HepG2 (cell line): ENCODE data around the gene GATA5. TPM values are rescaled to one million over a fixed set of nuclear protein-coding genes. Genes with fewer than 3 reads are reported as not detected.

ENCODE experiments used
- CBX2 ChIP-seq, 2 experiments: fragments of 200-600 bp in 1 of 2; sonication (generic); formaldehyde crosslinking in 1 of 2; IDR thresholded peaks; 2 replicates each; pipeline versions ENCODE4 v1.7.0 to v1.8.1; 2018 to 2022; ENCODE audit warnings: low read depth in 2 of 2, low read length in 1 of 2, mild to moderate bottlenecking in 1 of 2, missing genetic modification reagents in 1 of 2
- FOXK1 ChIP-seq: sonication (generic); formaldehyde crosslinking; IDR thresholded peaks from 2 replicates; pipeline ENCODE4 v1.4.0; 2020; ENCODE audit warnings: low read depth, missing genetic modification reagents, borderline replicate concordance
- HMGXB3 ChIP-seq: sonication (generic); formaldehyde crosslinking; IDR thresholded peaks from 2 replicates; pipeline ENCODE4 v1.4.0; 2020; ENCODE audit warnings: missing genetic modification reagents, borderline replicate concordance
- HOXD1 ChIP-seq: sonication (generic); formaldehyde crosslinking; IDR thresholded peaks from 2 replicates; pipeline ENCODE4 v1.5.0; 2020; ENCODE audit warnings: missing genetic modification reagents
- KLF16 ChIP-seq, 2 experiments: sonication (generic) in 1 of 2; formaldehyde crosslinking in 1 of 2; IDR thresholded peaks; 2 replicates each; pipeline versions ENCODE4 v1.6.1 to v1.8.0; 2016 to 2023; ENCODE audit warnings: missing genetic modification reagents in 2 of 2, missing compliant biosample characterization in 1 of 2
- MTF2 ChIP-seq: sonication (generic); formaldehyde crosslinking; IDR thresholded peaks from 2 replicates; pipeline ENCODE4 v1.5.0; 2020; ENCODE audit warnings: missing genetic modification reagents, borderline replicate concordance
- MXD4 ChIP-seq: IDR thresholded peaks from 2 replicates; pipeline ENCODE4 v1.6.1; 2016; ENCODE audit warnings: mild to moderate bottlenecking, missing biosample characterization, missing genetic modification reagents
- MYC ChIP-seq: sonication (generic); formaldehyde crosslinking; IDR thresholded peaks from 2 replicates; pipeline ENCODE4 v1.9.0; 2021; ENCODE audit warnings: missing genetic modification reagents, borderline replicate concordance
- MZF1 ChIP-seq: sonication (generic); formaldehyde crosslinking; IDR thresholded peaks from 2 replicates; pipeline ENCODE4 v1.8.1; 2023; ENCODE audit warnings: mild to moderate bottlenecking, missing genetic modification reagents, borderline replicate concordance
- PAWR ChIP-seq: sonication (generic); formaldehyde crosslinking; IDR thresholded peaks from 2 replicates; pipeline ENCODE4 v1.4.0; 2020; ENCODE audit warnings: missing genetic modification reagents, mild to moderate bottlenecking, borderline replicate concordance
- PHF8 ChIP-seq: sonication (generic); formaldehyde crosslinking; IDR thresholded peaks from 2 replicates; pipeline ENCODE4 v1.5.0; 2020; ENCODE audit warnings: missing genetic modification reagents
- POGZ ChIP-seq: sonication (generic); formaldehyde crosslinking; IDR thresholded peaks from 2 replicates; pipeline ENCODE4 v1.4.0; 2020; ENCODE audit warnings: mild to moderate bottlenecking, missing genetic modification reagents
- RXRB ChIP-seq: IDR thresholded peaks from 2 replicates; pipeline ENCODE4 v1.6.1; 2016; ENCODE audit warnings: borderline replicate concordance, missing genetic modification reagents, missing compliant biosample characterization
- SMAD9 ChIP-seq: sonication (generic); formaldehyde crosslinking; IDR thresholded peaks from 2 replicates; pipeline ENCODE4 v1.5.1; 2020; ENCODE audit warnings: mild to moderate bottlenecking, missing genetic modification reagents
- ZBTB20 ChIP-seq: sonication (generic); formaldehyde crosslinking; IDR thresholded peaks from 2 replicates; pipeline ENCODE4 v1.8.1; 2023; ENCODE audit warnings: missing genetic modification reagents, low read depth, mild to moderate bottlenecking, borderline replicate concordance
- ZNF235 ChIP-seq: sonication (generic); formaldehyde crosslinking; IDR thresholded peaks from 2 replicates; pipeline ENCODE4 v1.8.1; 2023; ENCODE audit warnings: mild to moderate bottlenecking, missing genetic modification reagents, borderline replicate concordance
- ZNF597 ChIP-seq: sonication (generic); formaldehyde crosslinking; IDR thresholded peaks from 2 replicates; pipeline ENCODE4 v1.5.0; 2020; ENCODE audit warnings: missing genetic modification reagents
- polyA plus RNA-seq, 8 experiments: library from polyadenylated mRNA; depleted of rRNA in 3 of 8; stranded (reverse) in 7 of 8; unstranded in 1 of 8; fragments of >200 nt; fragmentation: Illumina TruSeq in 4 of 8; extraction: Trizol in 4 of 8; gene quantifications; 2 replicates each; pipeline versions ENCODE4 v1.2.1 to v1.2.3, GENCODE V29; 2011 to 2016; ENCODE audit warnings: low read depth in 4 of 8, missing spikeins in 1 of 8, mixed read lengths in 1 of 8; ENCODE audit not compliant: insufficient read depth in 1 of 8
- total RNA-seq, 5 experiments: library from RNA; depleted of rRNA; stranded (reverse); fragments of >200 nt; fragmentation: Illumina TruSeq; extraction: Trizol; gene quantifications; 2 replicates each; pipeline ENCODE4 v1.2.3, GENCODE V29; 2016; ENCODE audit warnings: low read depth in 1 of 5
- TF ChIP-seq, protein P1 (sequence below): sonication (generic); formaldehyde crosslinking; IDR thresholded peaks from 2 replicates; pipeline ENCODE4 v1.9.0; 2021; ENCODE audit warnings: missing genetic modification reagents, mild to moderate bottlenecking, borderline replicate concordance
- TF ChIP-seq, protein P2 (sequence below): sonication (generic); formaldehyde crosslinking; IDR thresholded peaks from 2 replicates; pipeline ENCODE4 v1.9.0; 2021; ENCODE audit warnings: missing genetic modification reagents, borderline replicate concordance

Gene GATA5
- total and polyA plus RNA-seq, 2 of the 13 experiments (the other 11 are each of a cell fraction or from before 2014, with no cell fraction given): 0.12 to 0.20 TPM

- TF ChIP-seq HOXD1 (CRISPR knock-in tag) (no peak), RXRB (CRISPR knock-in tag) (no peak), SMAD9 (CRISPR knock-in tag) (no peak), PAWR (CRISPR knock-in tag) (no peak), PHF8 (CRISPR knock-in tag) (peak; percentile 50; the same call in 1 of the 2 replicates), CBX2 (IDR thresholded peaks at IDR 0.05; ENCODE audit: low read depth, low read length) (no peak), CBX2 (CRISPR knock-in tag; IDR thresholded peaks at IDR 0.05; ENCODE audit: low read depth) (0 out of 2 replicates have a peak, but pooled peaks have one; percentile 36), POGZ (CRISPR knock-in tag) (peak; percentile 48; the same call in 1 of the 2 replicates), ZBTB20 (0 out of 2 replicates have a peak, but pooled peaks have one; percentile 28), ZNF235 (CRISPR knock-in tag) (no peak), HMGXB3 (no peak), ZNF597 (CRISPR knock-in tag) (no peak), MZF1 (CRISPR knock-in tag) (0 out of 2 replicates have a peak, but pooled peaks have one; percentile 13), KLF16 (CRISPR knock-in tag; IDR thresholded peaks at IDR 0.05) (0 out of 4 replicates have a peak, but pooled peaks of 1 of the 2 experiments have one; percentile 24), FOXK1 (CRISPR knock-in tag) (no peak), MYC (CRISPR knock-in tag) (peak; percentile 46; the same call in 1 of the 2 replicates), MXD4 (no peak), MTF2 (CRISPR knock-in tag) (no peak; the same call in 1 of the 2 replicates)
- TF ChIP-seq, protein P1, sequence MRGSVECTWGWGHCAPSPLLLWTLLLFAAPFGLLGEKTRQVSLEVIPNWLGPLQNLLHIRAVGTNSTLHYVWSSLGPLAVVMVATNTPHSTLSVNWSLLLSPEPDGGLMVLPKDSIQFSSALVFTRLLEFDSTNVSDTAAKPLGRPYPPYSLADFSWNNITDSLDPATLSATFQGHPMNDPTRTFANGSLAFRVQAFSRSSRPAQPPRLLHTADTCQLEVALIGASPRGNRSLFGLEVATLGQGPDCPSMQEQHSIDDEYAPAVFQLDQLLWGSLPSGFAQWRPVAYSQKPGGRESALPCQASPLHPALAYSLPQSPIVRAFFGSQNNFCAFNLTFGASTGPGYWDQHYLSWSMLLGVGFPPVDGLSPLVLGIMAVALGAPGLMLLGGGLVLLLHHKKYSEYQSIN (CRISPR knock-in tag): no peak
- TF ChIP-seq, protein P2, sequence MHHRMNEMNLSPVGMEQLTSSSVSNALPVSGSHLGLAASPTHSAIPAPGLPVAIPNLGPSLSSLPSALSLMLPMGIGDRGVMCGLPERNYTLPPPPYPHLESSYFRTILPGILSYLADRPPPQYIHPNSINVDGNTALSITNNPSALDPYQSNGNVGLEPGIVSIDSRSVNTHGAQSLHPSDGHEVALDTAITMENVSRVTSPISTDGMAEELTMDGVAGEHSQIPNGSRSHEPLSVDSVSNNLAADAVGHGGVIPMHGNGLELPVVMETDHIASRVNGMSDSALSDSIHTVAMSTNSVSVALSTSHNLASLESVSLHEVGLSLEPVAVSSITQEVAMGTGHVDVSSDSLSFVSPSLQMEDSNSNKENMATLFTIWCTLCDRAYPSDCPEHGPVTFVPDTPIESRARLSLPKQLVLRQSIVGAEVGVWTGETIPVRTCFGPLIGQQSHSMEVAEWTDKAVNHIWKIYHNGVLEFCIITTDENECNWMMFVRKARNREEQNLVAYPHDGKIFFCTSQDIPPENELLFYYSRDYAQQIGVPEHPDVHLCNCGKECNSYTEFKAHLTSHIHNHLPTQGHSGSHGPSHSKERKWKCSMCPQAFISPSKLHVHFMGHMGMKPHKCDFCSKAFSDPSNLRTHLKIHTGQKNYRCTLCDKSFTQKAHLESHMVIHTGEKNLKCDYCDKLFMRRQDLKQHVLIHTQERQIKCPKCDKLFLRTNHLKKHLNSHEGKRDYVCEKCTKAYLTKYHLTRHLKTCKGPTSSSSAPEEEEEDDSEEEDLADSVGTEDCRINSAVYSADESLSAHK (CRISPR knock-in tag): no peak
These were observed 3.5 kb downstream of the GATA5 start (continued) for GRCh38 chr20:62472138-62472940.
